ENCODE measurements around the gene MYL11. TPM values are rescaled to one million over a fixed set of nuclear protein-coding genes. Genes with fewer than 3 reads are reported as not detected.
A peak's percentile ranks its signal among the peaks of the same experiment; 100 is the strongest.
"Not testable (repeated sequence)": the region's sequence is repeated elsewhere in the genome, so short reads cannot be mapped to it uniquely, and the experiment has no call there.

The MYL11 gene
- polyA plus RNA-seq, 6 donors from 2014 or later = not detected

- ATAC-seq (ENCODE audit: low read depth in 2 of 2) (no peak), DNase-seq (no peak)
- Mint-ChIP-seq H3K4me3 (peak overlapping the region; percentile 69 to 99 (median 96)), H3K9me3 (no peaks in the 10 kb centered on the region), H3K27ac (peak overlapping the region; percentile 21 to 100 (median 100)), H3K27me3 (no peaks in the 10 kb centered on the region), H3K4me1 (peaks cover 45 to 65% (median 58%) of the 10 kb centered on the region in 3 donors), H3K36me3 (no peaks in the 10 kb centered on the region)
Observed at GRCh38 chr16:30380072-30380802, 5.6 kb downstream of the MYL11 start.

- H3K27me3 Mint-ChIP-seq = no peaks in the 10 kb centered on the region
- peak overlapping the region in 7 of 8 donors; percentile 42 to 94 (median 84) for H3K4me3 Mint-ChIP-seq
- DNase-seq (no peak), ATAC-seq (ENCODE audit: low read depth in 2 of 2) (no peak)
- H3K4me1 Mint-ChIP-seq = peaks cover 45 to 63% (median 58%) of the 10 kb centered on the region in 3 donors
- no peaks in the 10 kb centered on the region for H3K9me3 Mint-ChIP-seq
- no peaks in the 10 kb centered on the region for H3K36me3 Mint-ChIP-seq
- H3K27ac Mint-ChIP-seq = peak overlapping the region in 4 of 6 donors; percentile 5 to 100 (median 92)
Observed at GRCh38 chr16:30380803-30381208, 6.2 kb downstream of the MYL11 start.

- DNase-seq (no peak), ATAC-seq (ENCODE audit: low read depth in 2 of 2) (no peak)
- peaks cover 45 to 63% (median 58%) of the 10 kb centered on the region in 3 donors for H3K4me1 Mint-ChIP-seq
- H3K27ac Mint-ChIP-seq = peak overlapping the region; percentile 58 to 100 (median 85)
- no peaks in the 10 kb centered on the region for H3K27me3 Mint-ChIP-seq
- H3K9me3 Mint-ChIP-seq = no peaks in the 10 kb centered on the region
- no peaks in the 10 kb centered on the region for H3K36me3 Mint-ChIP-seq
- peak overlapping the region; percentile 83 to 94 (median 92) for H3K4me3 Mint-ChIP-seq
Observed at GRCh38 chr16:30381291-30382041, 6.9 kb downstream of the MYL11 start.

- H3K27me3 Mint-ChIP-seq = no peaks in the 10 kb centered on the region
- ATAC-seq (ENCODE audit: low read depth in 2 of 2) (peak; percentile 29), DNase-seq (peak; percentile 72)
- no peaks in the 10 kb centered on the region for H3K36me3 Mint-ChIP-seq
- no peaks in the 10 kb centered on the region for H3K9me3 Mint-ChIP-seq
- peak within 1 kb of the TSS; percentile 83 to 94 (median 92) for H3K4me3 Mint-ChIP-seq
- H3K27ac Mint-ChIP-seq = peak within 1 kb of the TSS; percentile 86 to 100 (median 95)
- H3K4me1 Mint-ChIP-seq = peaks cover 42 to 56% (median 54%) of the 10 kb centered on the region in 3 donors
Observed at GRCh38 chr16:30382111-30382881, 7.7 kb downstream of the MYL11 start, which contains the start of gene SEPTIN1. TSS of gene SEPTIN1 (minus strand) at chr16:30382561. CDS start at chr16:30382542, 19 bp downstream.

- peak overlapping the region in 3 of 6 donors; percentile 67 to 100 (median 89) for H3K27ac Mint-ChIP-seq
- H3K36me3 Mint-ChIP-seq = no peaks in the 10 kb centered on the region
- peaks cover 31 to 46% (median 41%) of the 10 kb centered on the region in 3 donors for H3K4me1 Mint-ChIP-seq
- no peaks in the 10 kb centered on the region for H3K9me3 Mint-ChIP-seq
- no peaks in the 10 kb centered on the region for H3K27me3 Mint-ChIP-seq
- H3K4me3 Mint-ChIP-seq = peak overlapping the region; percentile 29 to 93 (median 72)
- no peak for DNase-seq
- ATAC-seq (ENCODE audit: low read depth in 2 of 2) = no peak
Observed at GRCh38 chr16:30383521-30383920, 8.9 kb downstream of the MYL11 start.

- DNase-seq (no peak), ATAC-seq (ENCODE audit: low read depth in 2 of 2) (no peak)
- H3K4me3 Mint-ChIP-seq = peak overlapping the region; percentile 77 to 97 (median 90)
- peak overlapping the region in 4 of 6 donors; percentile 49 to 95 (median 72) for H3K27ac Mint-ChIP-seq
- peaks cover 23 to 38% (median 28%) of the 10 kb centered on the region in 3 donors for H3K4me1 Mint-ChIP-seq
- H3K36me3 Mint-ChIP-seq = no peaks in the 10 kb centered on the region
- H3K9me3 Mint-ChIP-seq = no peaks in the 10 kb centered on the region
- H3K27me3 Mint-ChIP-seq = no peaks in the 10 kb centered on the region
Observed at GRCh38 chr16:30394592-30395154, 20.1 kb downstream of the MYL11 start.

GRCh38 chr16:30395155-30395991, 20.8 kb downstream of the MYL11 start, which contains the start of gene ZNF48:
TSS of gene ZNF48 (plus strand) at chr16:30395420. CDS start at chr16:30395795, 375 bp downstream.
- ATAC-seq (ENCODE audit: low read depth in 2 of 2) (peak; percentile 90 to 97), DNase-seq (peak; percentile 81)
- H3K4me3 Mint-ChIP-seq = peak within 1 kb of the TSS; percentile 77 to 97 (median 92)
- no peaks in the 10 kb centered on the region for H3K36me3 Mint-ChIP-seq
- H3K27me3 Mint-ChIP-seq = no peaks in the 10 kb centered on the region
- H3K9me3 Mint-ChIP-seq = no peaks in the 10 kb centered on the region
- H3K27ac Mint-ChIP-seq = peak within 1 kb of the TSS; percentile 49 to 96 (median 84)
- H3K4me1 Mint-ChIP-seq = peaks cover 25 to 45% (median 34%) of the 10 kb centered on the region in 3 donors

- ATAC-seq (ENCODE audit: low read depth in 2 of 2) = no peak
- Mint-ChIP-seq H3K27me3 (no peaks in the 10 kb centered on the region), H3K27ac (peak overlapping the region; percentile 3 to 96 (median 28)), H3K4me1 (peaks cover 25 to 53% (median 41%) of the 10 kb centered on the region in 3 donors), H3K36me3 (no peaks in the 10 kb centered on the region), H3K9me3 (no peaks in the 10 kb centered on the region), H3K4me3 (peak overlapping the region; percentile 77 to 97 (median 88))
- no peak for DNase-seq
Observed at GRCh38 chr16:30395992-30396585, 21.5 kb downstream of the MYL11 start.

- peaks cover 29 to 58% (median 46%) of the 10 kb centered on the region in 3 donors for H3K4me1 Mint-ChIP-seq
- peak overlapping the region in 1 of 6 donors; percentile 11 for H3K27ac Mint-ChIP-seq
- DNase-seq; ATAC-seq (ENCODE audit: low read depth in 2 of 2); H3K27me3 Mint-ChIP-seq; H3K36me3 Mint-ChIP-seq; H3K9me3 Mint-ChIP-seq: not testable (repeated sequence)
- peak overlapping the region in 7 of 8 donors; percentile 24 to 97 (median 88) for H3K4me3 Mint-ChIP-seq
Observed at GRCh38 chr16:30396627-30397026, 22.0 kb downstream of the MYL11 start.

GRCh38 chr16:30397056-30397455, 22.5 kb downstream of the MYL11 start:
- ATAC-seq (ENCODE audit: low read depth in 2 of 2) (no peak), DNase-seq (no peak)
- peak overlapping the region in 2 of 6 donors; percentile 11 to 92 for H3K27ac Mint-ChIP-seq
- H3K4me1 Mint-ChIP-seq = peaks cover 31 to 60% (median 49%) of the 10 kb centered on the region in 3 donors
- no peaks in the 10 kb centered on the region for H3K9me3 Mint-ChIP-seq
- H3K36me3 Mint-ChIP-seq = no peaks in the 10 kb centered on the region
- H3K4me3 Mint-ChIP-seq = peak overlapping the region in 6 of 8 donors; percentile 24 to 97 (median 88)
- H3K27me3 Mint-ChIP-seq = no peaks in the 10 kb centered on the region

- peak overlapping the region in 2 of 8 donors; percentile 10 to 97 for H3K4me3 Mint-ChIP-seq
- peaks cover 31 to 60% (median 51%) of the 10 kb centered on the region in 3 donors for H3K4me1 Mint-ChIP-seq
- H3K9me3 Mint-ChIP-seq = no peaks in the 10 kb centered on the region
- no peaks in the 10 kb centered on the region for H3K36me3 Mint-ChIP-seq
- ATAC-seq (ENCODE audit: low read depth in 2 of 2) (no peak), DNase-seq (no peak)
- no peaks in the 10 kb centered on the region for H3K27me3 Mint-ChIP-seq
- H3K27ac Mint-ChIP-seq = no peak overlapping the region
Observed at GRCh38 chr16:30397776-30398660, 23.4 kb downstream of the MYL11 start.
